Adipocyte (in vitro differentiated cells): ENCODE data around the gene SNAP25.

Experiments used
- DNase-seq: peaks from one replicate; pipeline ENCODE4 v3.0.0-alpha.2; 2015; ENCODE audit warnings: low read depth
- H3K27me3 ChIP-seq: replicated peaks from 2 replicates; pipeline ENCODE4 v1.7.0; 2013; ENCODE audit warnings: mild to moderate bottlenecking, low read length, moderate library complexity; ENCODE audit not compliant: control insufficient read depth, insufficient read depth
- H3K36me3 ChIP-seq: 2 replicates; pipeline ENCODE4 v1.7.0; 2013; ENCODE audit warnings: low read length, mild to moderate bottlenecking, moderate library complexity; ENCODE audit not compliant: control insufficient read depth, insufficient read depth, severe bottlenecking
- H3K4me1 ChIP-seq: 2 replicates; pipeline ENCODE4 v1.7.0; 2013; ENCODE audit warnings: mild to moderate bottlenecking, low read length, moderate library complexity; ENCODE audit not compliant: control insufficient read depth, insufficient read depth
- H3K4me3 ChIP-seq: 2 replicates; pipeline ENCODE4 v1.7.0; 2013; ENCODE audit warnings: mild to moderate bottlenecking, low read length, moderate library complexity
- H3K9ac ChIP-seq: 2 replicates; pipeline ENCODE4 v1.7.0; 2013; ENCODE audit warnings: mild to moderate bottlenecking, low read length, moderate library complexity
- H3K9me3 ChIP-seq: 2 replicates; pipeline ENCODE4 v1.7.0; 2013; ENCODE audit warnings: mild to moderate bottlenecking, low read length, moderate library complexity; ENCODE audit not compliant: control insufficient read depth

The SNAP25 gene

DNA sequence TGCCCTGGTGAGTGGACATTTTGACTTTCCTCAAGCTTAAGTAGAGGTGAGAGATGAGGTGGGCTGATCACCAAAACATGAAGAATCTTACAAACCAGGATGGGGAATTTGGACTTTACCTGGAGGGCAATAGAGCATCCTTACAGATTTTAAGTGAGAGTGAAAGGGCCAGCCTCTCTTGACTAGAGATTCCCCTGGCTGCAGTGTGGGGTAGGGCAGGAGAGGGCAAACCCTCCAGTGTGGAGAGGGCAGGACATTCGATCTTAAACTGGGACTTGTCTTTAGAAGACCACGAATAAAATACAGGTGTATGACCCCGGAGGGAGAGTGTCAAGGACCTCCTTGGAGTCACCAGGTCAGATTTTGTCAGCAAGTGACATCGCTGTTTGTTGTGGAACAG lies 105.1 kb downstream of the SNAP25 start:
- Histone ChIP-seq H3K4me1 (peaks cover 23% of the 10 kb centered on the region), H3K27me3 (no peaks in the 10 kb centered on the region), H3K4me3 (no peak overlapping the region), H3K9me3 (no peaks in the 10 kb centered on the region), H3K36me3 (no peaks in the 10 kb centered on the region), H3K9ac (no peak overlapping the region)
- no peak for DNase-seq

GRCh38 chr20:10324198-10324847 lies 105.7 kb downstream of the SNAP25 start:
- Histone ChIP-seq H3K9ac (no peak overlapping the region), H3K4me1 (peaks cover 29% of the 10 kb centered on the region), H3K9me3 (no peaks in the 10 kb centered on the region), H3K27me3 (no peaks in the 10 kb centered on the region), H3K36me3 (no peaks in the 10 kb centered on the region), H3K4me3 (no peak overlapping the region)
- DNase-seq = no peak

DNA sequence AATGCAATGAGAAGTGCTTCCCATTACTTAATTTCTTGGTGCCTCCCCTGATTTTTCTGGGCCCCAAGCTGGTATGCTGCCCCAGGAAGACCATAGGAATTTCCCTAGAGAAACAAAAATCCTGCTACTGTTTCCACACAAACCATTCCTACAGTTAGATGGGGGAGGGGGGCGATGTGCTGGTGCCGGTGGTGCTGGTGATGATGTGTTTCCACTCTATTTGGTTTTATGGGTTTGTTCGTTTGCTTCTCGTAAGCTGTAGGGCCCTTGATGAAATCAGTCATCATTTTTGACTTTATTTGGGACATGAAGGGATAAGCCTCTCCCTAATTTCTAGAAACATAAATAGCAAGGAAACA lies 110.2 kb downstream of the SNAP25 start:
- Histone ChIP-seq H3K4me3 (no peak overlapping the region), H3K4me1 (peaks cover 16% of the 10 kb centered on the region), H3K27me3 (no peaks in the 10 kb centered on the region), H3K9me3 (no peaks in the 10 kb centered on the region), H3K36me3 (no peaks in the 10 kb centered on the region), H3K9ac (no peak overlapping the region)
- no peak for DNase-seq

- H3K9ac ChIP-seq = no peak overlapping the region
- no peaks in the 10 kb centered on the region for H3K36me3 ChIP-seq
- peaks cover 16% of the 10 kb centered on the region for H3K4me1 ChIP-seq
- no peaks in the 10 kb centered on the region for H3K27me3 ChIP-seq
- DNase-seq = no peak
- no peak overlapping the region for H3K4me3 ChIP-seq
- H3K9me3 ChIP-seq = no peaks in the 10 kb centered on the region
Measured at GRCh38 chr20:10329387-10330005, 110.9 kb downstream of the SNAP25 start.

GRCh38 chr20:10330071-10330470 lies 111.4 kb downstream of the SNAP25 start:
- no peaks in the 10 kb centered on the region for H3K36me3 ChIP-seq
- no peaks in the 10 kb centered on the region for H3K9me3 ChIP-seq
- H3K9ac ChIP-seq = no peak overlapping the region
- peaks cover 16% of the 10 kb centered on the region for H3K4me1 ChIP-seq
- H3K27me3 ChIP-seq = no peaks in the 10 kb centered on the region
- DNase-seq = no peak
- no peak overlapping the region for H3K4me3 ChIP-seq

GRCh38 chr20:10332656-10333415 lies 114.2 kb downstream of the SNAP25 start:
- Histone ChIP-seq H3K36me3 (no peaks in the 10 kb centered on the region), H3K4me3 (no peak overlapping the region), H3K9me3 (no peaks in the 10 kb centered on the region), H3K9ac (no peak overlapping the region), H3K4me1 (peaks cover 25% of the 10 kb centered on the region), H3K27me3 (no peaks in the 10 kb centered on the region)
- peak; percentile 91 for DNase-seq

GRCh38 chr20:10336959-10337729 lies 118.5 kb downstream of the SNAP25 start:
- Histone ChIP-seq H3K4me1 (peaks cover 18% of the 10 kb centered on the region), H3K4me3 (no peak overlapping the region), H3K9ac (no peak overlapping the region), H3K27me3 (no peaks in the 10 kb centered on the region), H3K9me3 (no peaks in the 10 kb centered on the region), H3K36me3 (no peaks in the 10 kb centered on the region)
- DNase-seq = peak; percentile 61

GRCh38 chr20:10338426-10339180 lies 120.0 kb downstream of the SNAP25 start:
- peaks cover 5% of the 10 kb centered on the region for H3K9me3 ChIP-seq
- H3K36me3 ChIP-seq = no peaks in the 10 kb centered on the region
- DNase-seq = no peak
- H3K4me3 ChIP-seq = no peak overlapping the region
- peaks cover 11% of the 10 kb centered on the region for H3K4me1 ChIP-seq
- no peaks in the 10 kb centered on the region for H3K27me3 ChIP-seq
- no peak overlapping the region for H3K9ac ChIP-seq

GRCh38 chr20:10339609-10340008 lies 121.0 kb downstream of the SNAP25 start:
- Histone ChIP-seq H3K9ac (no peak overlapping the region), H3K9me3 (peaks cover 5% of the 10 kb centered on the region), H3K36me3 (no peaks in the 10 kb centered on the region), H3K27me3 (no peaks in the 10 kb centered on the region), H3K4me3 (no peak overlapping the region), H3K4me1 (peaks cover 11% of the 10 kb centered on the region)
- DNase-seq = no peak

DNA sequence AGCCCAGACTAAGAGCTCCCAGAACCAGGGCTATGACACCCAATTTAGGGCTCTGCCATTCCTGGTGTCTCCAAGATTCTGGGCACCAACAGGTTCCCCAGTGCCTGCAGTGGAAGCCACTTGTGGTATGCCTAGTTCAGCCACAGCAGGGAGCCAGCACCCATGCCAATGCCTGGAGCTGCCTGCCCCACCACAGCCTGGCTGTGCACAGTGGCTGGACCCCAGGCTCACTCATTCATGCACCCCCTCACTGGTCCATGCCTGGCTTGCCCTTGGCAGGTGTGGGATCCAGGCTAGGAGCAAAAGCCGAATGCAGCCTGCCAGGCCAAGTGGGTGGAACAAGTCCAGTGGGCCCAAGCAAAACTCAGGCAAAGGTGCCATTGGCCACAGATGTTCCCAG lies 123.5 kb downstream of the SNAP25 start:
- H3K27me3 ChIP-seq = no peaks in the 10 kb centered on the region
- H3K4me1 ChIP-seq = peaks cover 9% of the 10 kb centered on the region
- no peak overlapping the region for H3K9ac ChIP-seq
- no peak overlapping the region for H3K4me3 ChIP-seq
- H3K9me3 ChIP-seq = peaks cover 5% of the 10 kb centered on the region
- no peak for DNase-seq
- H3K36me3 ChIP-seq = no peaks in the 10 kb centered on the region
